ENCODE results near the gene OR52A1.

The OR52A1 gene

GRCh38 chr11:5131584-5132335, 22.8 kb downstream of the OR52A1 start:
- no peak for DNase-seq

GRCh38 chr11:5129457-5129877, 25.1 kb downstream of the OR52A1 start:
- no peak for DNase-seq

- no peak for DNase-seq
Observed at GRCh38 chr11:5124891-5125620, 29.5 kb downstream of the OR52A1 start.

GRCh38 chr11:5123802-5124521, 30.6 kb downstream of the OR52A1 start:
- DNase-seq: peak; percentile 22 to 39

GRCh38 chr11:5118893-5119292, 35.7 kb downstream of the OR52A1 start:
- DNase-seq: no peak

GRCh38 chr11:5117588-5117987, 37.0 kb downstream of the OR52A1 start:
- no peak for DNase-seq

GRCh38 chr11:5115339-5115738, 39.2 kb downstream of the OR52A1 start:
- no peak for DNase-seq

- DNase-seq: no peak
Observed at GRCh38 chr11:5107285-5107684, 47.3 kb downstream of the OR52A1 start.

- no peak for DNase-seq
Observed at GRCh38 chr11:5103066-5103465, 51.5 kb downstream of the OR52A1 start.

GRCh38 chr11:5102246-5102645, 52.3 kb downstream of the OR52A1 start:
- no peak for DNase-seq

- no peak for DNase-seq
Observed at GRCh38 chr11:5096011-5096410, 58.5 kb downstream of the OR52A1 start.

Measured in activated CD4-positive, alpha-beta T cell treated with anti-CD3 and anti-CD28 coated beads for 4 hours (primary cell).